Putamen (tissue), 1 donor: ENCODE measurements around the gene WDR89.
"Not testable (repeated sequence)": the region's sequence is repeated elsewhere in the genome, so short reads cannot be mapped to it uniquely, and the experiment has no call there.

Source experiments
- DNase-seq: peaks from one replicate; pipeline ENCODE4 v3.0.0-alpha.2; 2016; ENCODE audit warnings: low spot score

WDR89 gene

DNA sequence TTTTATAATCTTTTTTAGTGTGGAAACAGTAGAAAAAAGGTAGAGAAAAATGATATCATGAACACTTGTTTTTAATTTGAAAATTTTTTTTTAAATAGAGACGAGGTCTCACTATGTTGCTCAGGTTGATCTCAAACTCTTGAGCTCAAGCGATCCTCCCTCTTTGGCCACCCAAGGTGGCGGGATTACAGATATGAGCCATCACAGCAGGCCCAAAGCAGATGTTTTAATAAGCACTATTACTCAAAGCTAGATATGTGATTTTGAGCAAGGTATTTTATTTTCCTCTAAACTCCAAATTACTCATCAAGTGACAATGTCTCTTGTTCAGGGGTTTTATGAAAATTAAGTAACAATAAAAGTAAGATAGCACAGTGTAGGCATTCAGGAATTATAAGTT, 10.7 kb upstream of the WDR89 start:
- no peak for DNase-seq

DNA sequence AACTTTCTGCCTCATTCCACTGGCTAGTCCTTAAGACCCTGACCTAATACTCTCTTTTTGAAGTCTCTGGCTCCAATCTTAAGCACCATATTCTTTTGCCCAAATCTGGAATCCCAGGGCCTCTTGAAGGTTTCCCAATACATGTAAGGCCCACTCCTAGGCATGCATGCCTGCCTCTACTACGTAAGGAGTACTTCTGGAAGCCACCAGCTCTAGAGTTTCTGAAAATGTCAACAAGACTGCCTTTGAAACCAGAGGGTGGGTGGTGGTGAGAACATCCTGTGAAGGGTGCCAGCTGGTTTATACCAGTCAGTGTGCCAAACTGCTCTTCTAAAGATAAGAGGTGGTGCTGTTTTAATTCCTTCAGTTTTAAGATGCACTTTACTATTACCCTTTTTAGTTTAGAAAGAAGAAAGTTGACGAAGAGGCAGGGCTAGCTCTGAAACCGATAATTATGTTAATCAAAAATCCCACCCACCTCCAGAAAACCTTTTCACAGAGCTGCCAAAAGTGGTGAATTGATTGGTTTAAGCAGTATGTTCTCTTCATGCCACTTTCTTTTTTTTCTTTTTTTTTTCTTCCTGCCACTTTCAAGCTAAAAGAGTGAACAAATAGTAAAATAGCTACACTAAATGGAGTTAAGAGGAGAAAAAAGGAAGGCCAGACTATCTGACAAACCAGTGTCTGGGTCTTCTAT, 8.7 kb upstream of the WDR89 start:
- no peak for DNase-seq

DNA sequence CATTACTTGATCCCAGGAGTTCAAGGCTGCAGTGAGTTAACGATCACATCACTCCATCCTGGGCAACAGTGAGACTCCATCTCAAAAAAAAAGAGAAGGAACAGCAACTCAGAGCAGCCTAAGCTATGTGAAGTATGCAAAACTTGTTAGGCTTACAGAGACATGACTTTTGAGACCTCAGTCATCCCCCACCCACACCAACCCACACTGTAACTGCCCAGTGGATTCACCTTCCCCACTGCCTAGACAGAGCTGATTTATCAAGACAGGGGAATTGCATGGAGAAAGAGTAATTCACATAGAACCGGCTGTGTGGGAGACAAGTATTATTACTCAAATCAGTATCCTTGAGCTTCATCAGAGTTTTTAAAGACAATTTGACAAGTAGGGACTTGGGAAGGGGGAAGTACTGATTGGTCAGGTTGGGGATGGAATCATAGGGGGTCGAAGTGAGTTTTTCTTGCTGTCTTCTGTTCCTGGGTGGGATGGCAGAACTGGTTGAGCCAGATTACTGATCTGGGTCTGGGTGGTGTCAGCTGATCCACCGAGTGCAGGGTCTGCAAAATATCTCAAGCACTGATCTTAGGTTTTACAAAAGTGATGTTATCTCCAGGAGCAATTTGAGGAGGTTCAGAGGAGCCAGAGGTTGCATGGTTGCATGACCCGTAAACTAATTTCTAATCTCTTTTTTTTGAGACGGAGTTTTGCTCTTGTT, 6.2 kb upstream of the WDR89 start:
- no peak for DNase-seq

DNA sequence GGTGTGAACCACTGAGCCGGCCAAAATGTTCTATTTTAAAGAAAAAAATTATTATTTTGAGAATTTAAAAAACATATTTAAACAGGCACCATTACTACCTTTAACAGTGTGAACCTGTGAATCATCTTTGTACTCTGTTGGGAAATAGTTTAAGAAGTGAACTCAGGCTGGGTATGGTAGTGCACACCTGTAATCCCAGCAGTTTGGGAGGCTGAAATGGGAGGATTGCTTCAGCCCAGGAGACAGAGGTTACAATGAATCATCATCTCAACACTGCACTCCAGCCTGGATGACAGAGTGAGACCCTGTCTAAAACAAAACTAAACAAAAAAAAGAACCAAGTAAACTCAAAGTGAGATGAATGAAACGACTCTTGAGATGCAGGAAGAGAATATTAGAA, 3.1 kb upstream of the WDR89 start:
- DNase-seq: no peak

DNA sequence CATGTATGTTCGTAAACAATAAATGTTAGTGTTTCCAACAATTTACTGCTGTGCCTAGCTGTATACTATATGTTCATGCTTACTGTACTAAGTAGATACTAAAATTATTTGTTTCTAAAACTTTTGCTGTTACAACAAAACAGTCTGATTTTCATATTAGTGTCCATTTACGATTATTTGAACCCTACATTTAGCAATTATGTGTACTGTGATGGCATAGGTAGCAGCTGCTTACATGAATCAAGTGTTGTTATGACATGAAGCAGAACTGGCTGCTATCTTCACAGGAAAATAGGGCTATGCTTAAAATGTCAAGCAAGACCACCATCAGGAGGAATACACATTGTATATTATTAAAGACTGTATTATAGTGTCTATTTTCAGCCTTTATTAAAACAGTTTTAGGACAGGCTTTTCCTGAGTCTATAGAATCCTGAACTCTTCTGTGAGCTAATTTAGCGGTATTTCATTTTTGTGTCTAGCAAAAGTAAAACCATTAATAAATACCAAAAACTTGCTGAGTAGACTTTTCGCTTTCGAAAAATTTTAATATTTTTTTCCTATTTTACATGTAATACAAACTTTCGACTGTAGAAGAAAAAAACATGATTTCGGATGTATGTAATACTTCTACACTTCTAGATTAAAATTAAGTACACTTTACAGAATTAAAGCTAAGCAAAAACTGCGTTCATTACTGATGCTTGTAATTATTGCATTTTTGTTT, 1.1 kb upstream of the WDR89 start:
- no peak for DNase-seq

DNA sequence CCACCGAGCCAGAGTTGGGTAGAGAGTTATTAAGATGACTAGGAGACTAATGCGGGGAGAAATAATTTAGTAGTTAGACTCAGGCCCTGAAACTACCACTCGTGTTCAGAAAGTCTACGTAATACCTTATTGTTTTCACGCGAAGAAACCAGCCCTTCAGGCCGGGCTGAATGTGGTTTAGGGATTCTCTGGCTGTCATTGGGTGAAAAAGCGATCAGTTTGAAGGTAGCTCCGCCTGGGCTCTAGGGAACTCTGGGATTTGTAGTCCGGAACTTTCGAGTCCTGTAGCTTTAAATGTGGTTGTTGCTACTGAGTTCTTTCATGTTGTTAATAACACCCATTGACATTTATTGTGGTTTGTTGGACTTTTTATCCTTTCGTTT, 549 bp upstream of the WDR89 start:
- DNase-seq: peak; percentile 98

DNA sequence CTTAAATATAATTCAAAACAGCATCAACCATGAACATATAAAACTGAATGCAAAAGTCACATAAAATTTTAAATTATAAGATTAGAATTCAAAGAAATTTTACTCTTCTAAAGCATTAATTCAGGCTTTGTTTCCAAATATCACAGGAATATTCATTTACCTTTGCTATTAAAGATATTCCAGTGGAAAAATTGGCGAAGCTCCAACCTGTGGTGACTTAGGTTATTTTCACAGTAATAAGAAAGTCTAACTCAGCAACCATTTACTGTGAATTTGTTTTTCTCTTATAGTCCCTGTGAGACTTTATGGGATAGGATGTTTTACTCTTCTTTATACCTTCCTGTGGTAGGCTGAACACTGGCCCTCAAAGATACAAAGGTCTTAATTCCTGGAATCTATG, 3.2 kb downstream of the WDR89 start:
- DNase-seq: no peak

DNA sequence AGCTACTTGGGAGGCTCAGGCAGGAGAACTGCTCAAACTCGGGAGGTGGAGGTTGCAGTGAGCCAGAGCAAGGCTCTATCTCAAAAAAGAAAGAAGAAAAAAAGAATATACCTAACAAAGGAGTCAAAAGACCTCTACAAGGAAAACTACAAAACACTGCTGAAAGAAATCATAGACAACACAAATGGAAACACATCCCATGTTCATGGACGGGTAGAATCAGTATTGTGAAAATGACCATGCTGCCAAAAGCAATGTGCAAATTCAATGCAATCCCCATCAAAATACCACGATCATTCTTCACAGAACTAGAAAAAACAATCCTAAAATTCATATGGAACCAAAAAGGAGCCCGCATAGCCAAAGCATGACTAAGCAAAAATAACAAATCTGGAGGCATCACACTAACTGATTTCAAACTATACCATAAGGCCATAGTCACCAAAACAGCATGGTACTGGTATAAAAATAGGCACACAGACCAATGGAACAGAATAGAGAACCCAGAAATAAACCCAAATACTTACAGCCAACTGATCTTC, 5.5 kb downstream of the WDR89 start:
- DNase-seq: not testable (repeated sequence)

DNA sequence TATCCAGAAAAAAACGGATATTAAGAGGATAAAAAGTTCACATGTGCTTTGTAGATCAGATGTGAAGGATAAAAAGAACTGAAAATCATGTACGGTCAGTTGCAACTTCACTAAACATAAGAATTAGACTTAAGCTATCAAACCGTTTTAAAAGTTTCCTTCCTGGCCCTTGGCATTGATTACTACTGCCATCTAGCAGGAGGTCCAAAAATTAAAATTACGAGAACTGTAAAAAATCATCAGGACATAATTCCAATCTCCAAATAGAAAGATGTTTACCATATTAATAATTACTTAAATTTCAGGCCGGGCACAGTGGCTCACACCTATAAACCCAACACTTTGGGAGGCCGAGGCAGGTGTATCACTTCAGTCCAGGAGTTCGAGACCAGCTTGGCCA, 7.9 kb downstream of the WDR89 start:
- DNase-seq: no peak

DNA sequence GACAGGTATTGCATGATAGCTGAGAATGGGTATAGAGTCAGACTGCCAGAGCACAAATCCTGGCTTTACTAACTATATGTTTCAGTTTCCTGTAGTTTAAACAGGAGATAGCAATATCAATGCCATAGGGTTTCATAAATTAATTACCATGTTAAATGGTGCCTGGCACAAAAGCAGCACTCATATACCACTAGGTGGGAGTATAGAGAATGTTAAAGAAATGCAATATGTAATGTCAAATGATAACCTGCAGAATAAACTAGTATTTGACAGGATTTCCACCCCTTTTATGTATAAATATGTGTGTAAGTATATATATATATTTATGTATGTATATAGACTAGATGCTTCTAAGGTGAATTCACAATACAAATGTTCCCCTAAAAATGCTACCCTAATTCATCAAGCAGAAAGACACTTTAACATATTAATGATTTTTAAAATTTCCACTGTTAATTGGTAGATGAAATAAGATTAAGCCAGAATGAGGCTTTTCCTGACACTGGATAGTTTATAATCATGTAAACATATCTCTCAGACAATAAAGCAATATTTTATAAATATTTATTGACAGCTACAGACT, 8.6 kb downstream of the WDR89 start:
- DNase-seq: no peak

DNA sequence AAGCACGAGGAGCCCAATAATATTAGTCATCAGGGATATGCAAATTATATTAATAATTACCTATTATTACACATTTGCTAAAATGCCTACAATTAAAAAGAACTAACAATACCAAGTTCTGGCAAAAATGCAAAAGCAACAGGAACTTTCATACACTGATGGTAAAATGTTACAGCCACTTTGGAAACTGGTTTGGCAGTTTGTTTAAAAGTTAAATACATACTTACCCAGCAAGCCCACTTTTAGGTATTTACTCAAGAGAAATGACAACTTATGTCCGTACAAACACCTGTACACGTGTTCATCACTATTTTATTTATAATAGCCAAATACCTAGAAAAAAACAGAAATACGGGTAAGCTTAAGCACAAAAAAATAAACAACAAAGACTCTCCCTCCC, 17.0 kb downstream of the WDR89 start:
- no peak for DNase-seq

DNA sequence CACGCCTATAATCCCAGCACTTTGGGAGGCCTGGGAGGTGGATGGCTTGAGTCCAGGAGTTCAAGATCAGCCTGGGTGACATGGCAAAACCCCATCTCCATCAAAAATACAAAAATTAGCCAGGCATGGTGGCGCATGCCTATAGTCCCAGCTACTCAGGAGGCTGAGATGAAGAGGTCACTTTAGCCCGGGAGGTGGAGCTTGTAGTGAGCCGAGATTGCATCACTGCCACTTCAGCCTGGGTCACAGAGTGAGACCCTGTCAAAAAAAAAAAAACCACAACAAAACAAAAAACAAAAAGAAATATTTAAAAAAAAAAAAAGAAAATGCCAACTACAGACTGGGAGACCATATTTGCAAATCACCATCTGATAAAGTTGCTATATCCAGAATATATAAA, 17.5 kb downstream of the WDR89 start:
- DNase-seq: no peak

DNA sequence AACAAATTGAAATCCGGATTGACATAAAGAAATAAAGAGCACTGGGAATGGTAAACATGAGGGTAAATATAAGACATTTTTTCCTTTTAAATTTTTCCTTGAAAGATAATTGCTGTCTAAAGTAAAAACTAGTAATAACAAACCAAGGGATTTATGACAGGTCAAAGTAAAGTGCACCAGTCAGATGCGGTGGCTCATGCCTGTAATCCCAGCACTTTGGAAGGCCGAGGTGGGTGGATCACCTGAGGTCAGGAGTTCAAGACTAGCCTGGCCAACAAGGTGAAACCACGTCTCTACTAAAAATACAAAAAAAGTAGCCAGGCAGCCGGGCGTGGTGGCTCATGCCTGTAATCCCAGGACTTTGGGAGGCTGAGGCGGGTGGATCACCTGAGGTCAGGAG, 19.7 kb downstream of the WDR89 start:
- DNase-seq: not testable (repeated sequence)

DNA sequence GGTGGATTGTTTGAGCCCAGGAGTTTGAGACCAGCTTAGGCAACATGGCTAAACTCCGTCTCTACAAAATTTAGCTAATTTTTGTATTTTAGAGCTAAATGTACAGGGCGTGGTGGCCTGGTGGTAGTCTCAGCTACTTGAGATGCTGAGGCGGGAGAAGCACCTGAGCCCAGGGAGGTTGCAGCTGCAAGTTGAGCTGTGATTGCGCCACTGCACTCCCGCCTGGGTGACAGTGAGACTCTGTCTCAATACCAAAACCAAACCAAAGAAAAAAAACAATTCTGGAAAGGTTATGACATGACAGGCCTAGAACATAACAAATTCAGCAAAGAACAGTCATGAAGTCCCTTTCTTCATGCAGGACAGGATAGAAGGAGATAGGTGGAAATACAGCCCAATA, 25.7 kb downstream of the WDR89 start:
- no peak for DNase-seq

DNA sequence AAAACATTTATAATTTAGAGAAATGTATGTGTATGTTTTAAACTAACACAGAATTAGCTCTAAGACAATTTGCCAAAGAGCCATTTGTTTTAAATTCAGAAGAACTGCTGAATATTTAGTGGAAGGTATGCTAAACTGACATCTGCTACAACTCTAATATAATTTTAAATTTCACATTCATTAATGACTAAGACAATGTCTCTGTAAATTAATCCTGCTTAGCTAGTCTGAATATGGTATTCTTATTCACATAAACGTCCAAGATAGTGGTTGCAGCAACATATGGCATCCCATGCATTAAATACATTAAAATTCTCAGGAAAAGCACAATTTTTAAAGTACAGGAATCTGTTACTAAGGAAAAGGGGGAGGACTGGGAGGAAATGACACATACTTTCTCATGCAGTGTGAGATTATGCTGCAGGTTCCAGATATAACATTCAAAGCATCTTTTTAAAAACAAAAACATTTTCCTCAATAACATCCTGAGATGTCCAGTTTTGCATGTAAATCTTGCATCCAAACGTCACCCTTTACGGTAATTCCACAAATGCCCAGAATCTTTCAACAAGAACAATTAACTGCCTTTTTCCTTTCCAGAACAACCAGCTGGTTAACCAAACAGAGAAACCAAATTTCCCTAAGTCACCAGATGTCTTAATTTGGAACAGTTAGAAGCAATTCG, 26.9 kb downstream of the WDR89 start:
- no peak for DNase-seq

DNA sequence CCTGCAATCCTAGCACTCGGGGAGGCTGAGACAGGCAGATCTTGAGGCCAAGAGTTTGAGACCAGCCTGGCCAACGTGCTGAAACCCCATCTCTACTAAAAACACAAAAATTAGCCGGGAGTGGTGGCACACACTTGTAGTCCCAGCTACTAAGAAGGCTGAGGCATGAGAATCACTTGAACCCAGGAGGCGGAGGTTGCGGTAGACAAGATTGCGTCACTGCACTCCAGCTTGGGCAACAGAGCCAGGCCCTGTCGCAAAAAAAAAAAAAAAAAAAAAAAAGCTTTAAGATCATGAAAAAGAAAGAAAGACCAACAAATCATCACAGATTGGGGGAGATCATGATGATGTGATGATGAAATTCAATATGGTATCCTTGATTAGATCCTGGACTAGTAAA, 30.6 kb downstream of the WDR89 start:
- no peak for DNase-seq

DNA sequence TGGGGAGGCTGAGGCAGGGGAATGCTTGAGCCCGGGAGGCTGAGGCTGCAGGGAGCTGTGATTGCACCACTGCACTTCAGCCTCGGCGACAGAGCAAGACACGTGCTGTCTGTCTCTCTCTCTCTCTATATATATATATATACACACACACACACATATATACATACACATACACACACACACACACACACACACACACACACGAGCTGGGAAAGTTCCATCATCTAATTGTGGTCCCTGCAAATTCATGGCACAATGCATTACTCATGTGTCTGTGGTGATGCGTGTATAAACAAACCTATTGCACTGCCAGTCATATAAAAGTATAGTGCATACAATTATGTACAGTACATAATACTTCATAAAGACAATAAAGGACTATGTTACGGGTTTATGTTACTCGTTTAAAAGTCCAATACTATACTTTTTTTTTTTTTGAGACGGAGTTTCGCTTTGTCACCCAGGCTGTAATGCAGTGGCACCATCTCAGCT, 36.6 kb downstream of the WDR89 start:
- DNase-seq: no peak

DNA sequence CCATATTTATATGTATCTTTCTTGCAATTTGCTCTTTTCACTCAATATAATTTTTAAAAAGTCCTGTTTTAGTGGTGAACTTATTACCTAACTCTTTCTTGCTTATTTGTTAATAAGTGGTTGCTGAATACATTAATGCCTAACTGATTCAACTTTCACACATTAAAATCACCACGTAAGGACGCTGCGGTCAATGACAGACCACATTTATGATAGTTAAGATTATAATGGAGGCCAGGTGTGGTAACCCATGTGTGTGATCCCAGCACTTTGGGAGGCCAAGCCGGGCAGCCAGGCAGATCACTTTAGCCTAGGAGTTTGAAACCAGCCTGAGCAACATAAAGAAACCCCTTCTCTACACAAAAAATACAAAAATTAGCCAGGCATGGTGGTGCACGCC, 37.0 kb downstream of the WDR89 start:
- no peak for DNase-seq

DNA sequence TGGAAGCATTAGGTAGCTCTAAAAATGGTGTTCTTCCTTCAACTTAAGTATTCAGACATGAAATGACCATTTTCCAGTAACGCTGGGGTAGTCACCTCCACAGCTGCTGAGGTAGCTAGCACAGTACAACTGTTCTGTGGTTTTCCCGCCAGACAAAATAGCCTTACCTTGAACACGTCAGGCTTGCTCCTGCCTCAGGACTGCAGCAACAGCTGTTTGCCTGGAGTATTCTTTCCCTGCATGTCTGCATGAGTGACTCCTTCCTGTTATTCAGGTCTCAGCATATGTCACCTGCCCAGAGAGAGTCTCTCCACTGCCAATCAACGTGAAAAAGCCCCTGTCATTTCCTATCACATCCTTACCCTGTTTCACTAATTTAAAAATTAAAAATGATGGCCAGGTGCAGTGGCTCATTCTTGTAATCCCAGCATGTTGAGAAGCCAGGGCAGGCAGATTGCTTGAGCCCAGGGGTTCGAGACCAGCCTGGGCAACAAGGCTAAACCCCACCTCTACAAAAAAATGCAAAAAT, 37.9 kb downstream of the WDR89 start:
- DNase-seq: no peak

DNA sequence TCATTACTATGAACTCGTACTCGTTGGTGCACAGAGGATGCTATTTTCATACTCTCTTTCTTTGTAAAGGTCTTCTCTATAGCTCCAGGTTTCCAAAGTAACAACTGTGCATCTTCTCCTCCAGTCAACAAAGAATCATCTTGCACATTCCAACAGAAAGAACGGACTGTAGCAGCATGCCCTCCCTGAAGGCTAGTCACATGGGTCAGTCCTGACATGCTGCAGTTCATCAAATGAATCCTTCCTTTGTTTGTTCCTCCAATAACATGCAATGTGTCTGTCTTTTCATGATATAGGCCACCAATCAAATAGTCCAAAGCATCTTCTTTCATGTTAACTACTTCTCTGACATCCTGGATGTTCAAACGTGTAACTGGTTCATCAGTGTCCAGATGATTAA, 42.9 kb downstream of the WDR89 start:
- peak; percentile 50 for DNase-seq

DNA sequence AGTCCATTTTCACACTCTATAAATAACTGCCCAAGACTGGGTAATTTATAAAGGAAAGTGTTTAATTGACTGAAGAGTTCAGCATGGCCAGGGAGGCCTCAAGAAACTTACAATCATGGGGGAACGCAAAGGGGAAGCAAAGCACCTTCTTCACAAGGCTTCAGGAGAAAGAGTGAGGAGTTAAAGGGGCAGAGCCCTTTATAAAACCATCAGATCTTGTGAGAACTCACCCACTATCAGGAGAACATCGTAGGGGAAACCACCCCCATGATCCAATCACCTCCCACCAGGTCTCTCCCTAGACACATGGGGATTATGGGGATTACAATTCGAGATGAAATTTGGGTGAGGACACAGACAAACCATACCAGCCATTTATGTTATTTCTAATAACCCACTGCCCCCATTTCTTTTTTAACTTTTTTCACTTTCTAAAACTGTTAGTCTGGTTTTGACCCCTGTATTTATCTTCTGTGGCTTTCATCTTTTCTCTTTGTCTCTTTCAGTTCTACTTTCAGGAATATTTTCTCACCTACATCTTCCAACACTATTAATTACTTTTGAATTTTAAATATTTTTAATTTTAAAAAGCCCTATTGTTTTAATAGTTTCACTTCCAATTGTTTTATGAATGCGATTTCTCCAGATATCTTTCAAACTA, 44.5 kb downstream of the WDR89 start:
- no peak for DNase-seq
